Stimulated activated CD8-positive, alpha-beta memory T cell treated with anti-CD3 and anti-CD28 coated beads, Interleukin-15, amount 100 ng/mL, for 24 hours (primary cell): ENCODE results near the gene TPSD1.
"Not testable (repeated sequence)": the region's sequence is repeated elsewhere in the genome, so short reads cannot be mapped to it uniquely, and the experiment has no call there.

ENCODE experiments used
- DNase-seq: peaks from one replicate; pipeline ENCODE4 v3.0.0-alpha.2; 2020; ENCODE audit warnings: low read depth

TPSD1 gene

GRCh38 chr16:1263591-1264344 is 7.9 kb downstream of the TPSD1 start:
- no peak for DNase-seq

GRCh38 chr16:1264345-1265089 is 8.6 kb downstream of the TPSD1 start:
- no peak for DNase-seq

GRCh38 chr16:1265090-1265630 is 9.3 kb downstream of the TPSD1 start:
- no peak for DNase-seq

- DNase-seq: no peak
Measured at GRCh38 chr16:1265826-1266225, 10.0 kb downstream of the TPSD1 start.

DNA sequence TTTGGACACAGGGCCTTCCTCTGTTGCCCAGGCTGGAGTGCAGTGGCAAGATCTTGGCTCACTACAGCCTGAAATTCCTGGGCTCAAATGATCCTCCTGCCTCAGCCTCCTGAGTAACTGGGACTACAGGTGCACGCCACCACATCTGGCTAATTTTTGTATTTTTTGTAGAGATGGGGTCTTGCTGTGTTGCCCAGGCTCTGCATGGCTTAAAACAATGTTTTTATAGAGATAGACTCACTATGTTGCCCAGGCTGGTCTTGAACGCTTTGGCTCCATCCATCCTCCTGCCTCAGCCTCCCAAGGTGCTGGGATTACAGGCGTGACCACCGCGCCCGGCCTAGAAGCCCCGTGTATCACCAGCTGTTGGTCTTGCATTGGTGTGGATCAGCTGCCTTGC is 13.5 kb downstream of the TPSD1 start:
- not testable (repeated sequence) for DNase-seq

GRCh38 chr16:1271380-1271723 is 15.5 kb downstream of the TPSD1 start:
- no peak for DNase-seq

- DNase-seq: not testable (repeated sequence)
Measured at GRCh38 chr16:1271724-1272413, 16.0 kb downstream of the TPSD1 start.

GRCh38 chr16:1272453-1273198 is 16.8 kb downstream of the TPSD1 start:
- DNase-seq: no peak

DNA sequence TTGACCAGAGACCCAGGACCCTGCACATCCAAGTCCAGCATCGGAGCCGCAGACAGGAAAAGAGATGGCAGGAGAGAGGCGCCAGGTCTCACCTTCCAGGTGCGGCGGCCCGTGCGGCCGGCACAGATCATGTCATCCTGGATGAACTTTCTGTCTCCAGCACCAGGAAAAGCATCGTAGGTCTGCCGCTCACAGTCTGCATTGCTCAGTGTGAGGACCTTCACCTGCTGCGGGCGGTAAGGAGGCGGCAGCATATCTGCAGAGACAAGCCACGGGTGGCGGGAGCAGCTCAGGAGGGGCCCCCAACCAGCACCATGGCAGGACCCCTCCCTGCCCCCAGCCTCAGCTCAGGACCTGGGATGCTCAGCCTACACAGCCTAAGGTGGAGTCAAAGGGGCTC is 17.9 kb downstream of the TPSD1 start:
- DNase-seq: no peak

DNA sequence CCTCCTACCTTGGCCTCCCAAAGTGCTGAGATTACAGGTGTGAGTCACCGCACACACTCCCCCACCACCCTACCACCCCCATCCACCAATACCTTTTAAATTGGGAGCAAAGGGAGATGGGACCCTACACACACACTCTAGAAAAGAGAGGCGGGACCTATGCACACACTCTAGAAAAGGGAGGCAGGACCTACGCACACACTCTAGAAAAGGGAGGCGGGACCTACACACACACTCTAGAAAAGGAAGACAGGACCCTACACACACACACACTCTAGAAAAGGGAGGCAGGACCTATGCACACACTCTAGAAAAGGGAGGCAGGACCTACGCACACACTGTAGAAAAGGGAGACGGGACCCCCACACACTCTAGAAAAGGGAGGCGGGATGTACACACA is 18.9 kb downstream of the TPSD1 start:
- DNase-seq: no peak

DNA sequence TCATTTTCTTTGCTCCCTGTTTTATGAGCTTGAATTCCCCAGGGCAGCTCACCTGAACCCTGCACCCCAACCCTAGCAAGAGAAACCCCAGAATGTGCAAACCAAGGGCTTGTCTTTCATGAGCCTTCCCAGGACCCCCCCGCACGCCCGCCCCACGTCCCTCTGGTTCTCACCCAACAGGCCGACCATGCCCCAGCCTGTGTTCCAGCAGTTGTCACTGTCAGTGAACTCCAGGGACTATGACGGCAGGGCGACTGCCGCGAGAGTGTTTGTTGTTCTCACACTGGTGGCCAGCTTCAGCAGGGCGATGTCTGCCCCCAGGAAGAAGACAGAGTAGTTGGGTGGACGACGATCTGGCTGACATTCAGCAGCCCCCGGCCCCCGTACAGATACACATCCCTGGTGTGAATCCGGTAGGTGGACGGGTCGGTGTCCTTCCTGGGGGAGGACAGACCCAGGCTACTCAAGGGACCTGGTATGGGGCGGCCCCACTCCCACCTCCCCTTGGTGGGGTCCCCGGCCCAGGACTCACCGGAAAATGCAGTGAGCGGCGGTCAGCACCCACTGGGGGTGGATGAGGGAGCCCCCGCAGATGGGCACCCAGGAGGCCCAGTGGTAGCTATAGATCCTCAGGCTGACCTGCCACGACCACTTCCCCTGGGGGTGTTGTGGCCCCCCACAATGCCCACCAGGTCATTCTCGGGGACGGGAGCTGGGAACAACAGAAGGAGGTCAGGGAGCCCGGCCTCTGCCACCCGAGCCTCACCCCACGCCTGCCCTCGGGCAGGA is 20.1 kb downstream of the TPSD1 start:
- no peak for DNase-seq

DNA sequence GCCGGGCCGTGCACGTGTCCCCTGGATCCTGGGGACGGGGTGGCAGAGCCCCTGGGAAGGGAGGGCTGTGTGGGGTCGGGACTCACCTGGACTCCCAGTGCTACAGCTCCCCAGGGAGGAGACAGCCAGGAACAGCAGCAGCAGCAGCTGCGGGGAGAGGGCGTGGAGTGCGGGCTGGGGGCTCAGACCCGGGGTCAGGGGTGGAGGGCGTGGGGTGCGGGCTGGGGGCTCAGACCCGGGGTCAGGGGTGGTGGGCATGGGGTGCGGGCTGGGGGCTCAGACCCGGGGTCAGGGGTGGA is 20.7 kb downstream of the TPSD1 start:
- no peak for DNase-seq

GRCh38 chr16:1277151-1277598 is 21.3 kb downstream of the TPSD1 start:
- no peak for DNase-seq

GRCh38 chr16:1277617-1278282 is 21.9 kb downstream of the TPSD1 start:
- DNase-seq: no peak

- DNase-seq: no peak
Measured at GRCh38 chr16:1278477-1278876, 22.6 kb downstream of the TPSD1 start.

DNA sequence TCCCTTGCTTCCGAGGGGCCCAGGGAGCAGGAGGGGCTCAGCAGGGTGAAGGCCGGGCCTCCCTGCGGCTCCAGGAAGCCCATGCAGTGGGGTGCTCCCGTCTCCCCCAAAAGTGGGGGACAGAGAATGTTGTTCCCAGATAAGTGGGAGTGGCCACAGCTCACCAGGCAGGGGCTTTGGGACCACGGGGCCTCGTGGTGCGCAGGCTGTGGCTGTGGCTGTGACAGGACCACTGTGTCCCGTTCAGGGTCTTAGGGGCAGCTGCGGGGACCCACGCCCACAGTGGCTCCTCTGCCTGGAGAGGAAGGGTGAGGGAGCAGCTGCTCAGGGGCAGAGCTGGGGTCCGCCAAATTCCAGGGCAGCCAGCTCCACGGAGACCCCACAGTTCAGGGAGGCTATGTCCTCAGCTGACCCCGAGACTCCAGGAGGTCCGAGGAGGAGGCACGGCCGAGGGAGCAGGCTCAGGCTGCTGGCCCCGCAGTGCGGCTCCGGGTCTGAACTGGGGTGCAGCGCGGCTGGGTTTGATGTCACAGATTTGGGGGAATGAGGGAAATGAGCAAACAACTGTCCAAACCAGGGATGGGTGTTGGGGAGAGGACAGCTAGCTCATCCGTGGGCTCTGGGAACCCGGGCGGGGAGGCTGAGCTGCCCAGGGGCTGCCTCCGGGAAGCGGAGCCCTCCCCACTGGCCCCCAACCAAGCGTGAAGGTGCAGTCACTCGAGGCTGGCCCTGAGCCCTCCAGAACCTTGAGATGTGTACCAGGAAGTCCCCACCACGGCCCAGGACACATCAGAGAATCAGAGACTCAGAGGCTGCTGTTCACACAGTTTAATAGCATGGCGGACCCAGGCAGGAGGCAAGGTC is 23.4 kb downstream of the TPSD1 start:
- DNase-seq: no peak

GRCh38 chr16:1279945-1280589 is 24.2 kb downstream of the TPSD1 start:
- no peak for DNase-seq

GRCh38 chr16:1280783-1281182 is 24.9 kb downstream of the TPSD1 start:
- DNase-seq: no peak

DNA sequence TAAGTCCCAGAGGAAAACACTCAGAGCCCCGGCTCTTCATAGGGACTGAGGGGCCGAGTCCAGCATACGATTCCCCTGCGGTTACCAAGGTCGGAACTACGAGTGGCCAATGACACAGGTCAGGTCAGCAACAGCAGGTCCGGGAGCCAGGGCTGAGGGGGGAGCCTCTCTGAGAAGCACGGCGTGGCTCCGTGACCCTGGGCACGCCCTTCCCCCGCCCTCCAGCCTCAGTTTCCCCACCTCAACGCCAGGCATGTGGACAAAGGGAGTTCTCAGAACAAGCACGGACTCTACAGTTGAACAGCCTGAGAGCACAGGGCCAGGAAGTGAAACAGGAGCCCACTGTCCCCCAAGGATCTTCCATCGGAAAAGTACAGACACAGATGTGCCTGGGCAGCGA is 25.6 kb downstream of the TPSD1 start:
- DNase-seq: no peak
